ENCODE data around the gene NPAP1. TPM values are rescaled to one million over a fixed set of nuclear protein-coding genes. Genes with fewer than 3 reads are reported as not detected.

The NPAP1 gene
- total and polyA plus RNA-seq, 12 donors: under 0.01 to 0.03 TPM; not detected in 10

GRCh38 chr15:24696201-24696600 lies 20.6 kb downstream of the NPAP1 start:
- H3K36me3 ChIP-seq: no peaks in the 10 kb centered on the region
- ATAC-seq (no peak), DNase-seq (no peak)
- intact Hi-C loops (cut with DNase I): no loop called here
- H3K9me3 ChIP-seq: peaks cover 0 to 19% (median 2%) of the 10 kb centered on the region in 11 donors
- no peak overlapping the region for H3K4me3 ChIP-seq
- H3K27ac ChIP-seq: no peak overlapping the region
- H3K4me1 ChIP-seq: no peaks in the 10 kb centered on the region
- TF ChIP-seq CTCF (IDR thresholded peaks at IDR 0.05): no peak
- WGBS, 2 donors: 56 to 57% methylated on average over 3 of the region's 3 CpGs
- H3K27me3 ChIP-seq: no peaks in the 10 kb centered on the region

- no peak for TF ChIP-seq CTCF (IDR thresholded peaks at IDR 0.05)
- H3K4me1 ChIP-seq: no peaks in the 10 kb centered on the region
- no peaks in the 10 kb centered on the region for H3K27me3 ChIP-seq
- H3K27ac ChIP-seq: no peak overlapping the region
- peaks cover 0 to 14% (median 0%) of the 10 kb centered on the region in 11 donors for H3K9me3 ChIP-seq
- ATAC-seq (no peak), DNase-seq (no peak)
- intact Hi-C loops (cut with DNase I): no loop called here
- H3K4me3 ChIP-seq: no peak overlapping the region
- no peaks in the 10 kb centered on the region for H3K36me3 ChIP-seq
- 45 to 59% methylated on average over 9 of the region's 9 CpGs for WGBS, 2 donors
Measured at GRCh38 chr15:24696842-24697241, 21.3 kb downstream of the NPAP1 start.

GRCh38 chr15:24718289-24719082 lies 42.9 kb downstream of the NPAP1 start:
- no peaks in the 10 kb centered on the region for H3K36me3 ChIP-seq
- no peak overlapping the region for H3K27ac ChIP-seq
- no peak overlapping the region for H3K4me3 ChIP-seq
- intact Hi-C loops (cut with DNase I): no loop called here
- no peak for ATAC-seq
- no peaks in the 10 kb centered on the region for H3K4me1 ChIP-seq
- peaks cover 0 to 5% (median 0%) of the 10 kb centered on the region in 7 donors for H3K27me3 ChIP-seq
- TF ChIP-seq CTCF (IDR thresholded peaks at IDR 0.05): no peak
- no peak for DNase-seq
- WGBS, 2 donors: 62 to 65% methylated on average over 5 of the region's 5 CpGs
- peaks cover 0 to 47% (median 0%) of the 10 kb centered on the region in 11 donors for H3K9me3 ChIP-seq

- no peak for TF ChIP-seq CTCF (IDR thresholded peaks at IDR 0.05)
- H3K4me3 ChIP-seq: no peak overlapping the region
- H3K9me3 ChIP-seq: peaks cover 0 to 59% (median 0%) of the 10 kb centered on the region in 11 donors
- H3K36me3 ChIP-seq: no peaks in the 10 kb centered on the region
- ATAC-seq: no peak
- no peak overlapping the region for H3K27ac ChIP-seq
- H3K27me3 ChIP-seq: no peaks in the 10 kb centered on the region
- no peaks in the 10 kb centered on the region for H3K4me1 ChIP-seq
- DNase-seq: no peak
- 71 to 80% methylated on average over 2 of the region's 2 CpGs for WGBS, 2 donors
- intact Hi-C loops (cut with DNase I): no loop called here
Measured at GRCh38 chr15:24729760-24730159, 54.2 kb downstream of the NPAP1 start.
